ENCODE data around the gene CNTNAP2.

DNA sequence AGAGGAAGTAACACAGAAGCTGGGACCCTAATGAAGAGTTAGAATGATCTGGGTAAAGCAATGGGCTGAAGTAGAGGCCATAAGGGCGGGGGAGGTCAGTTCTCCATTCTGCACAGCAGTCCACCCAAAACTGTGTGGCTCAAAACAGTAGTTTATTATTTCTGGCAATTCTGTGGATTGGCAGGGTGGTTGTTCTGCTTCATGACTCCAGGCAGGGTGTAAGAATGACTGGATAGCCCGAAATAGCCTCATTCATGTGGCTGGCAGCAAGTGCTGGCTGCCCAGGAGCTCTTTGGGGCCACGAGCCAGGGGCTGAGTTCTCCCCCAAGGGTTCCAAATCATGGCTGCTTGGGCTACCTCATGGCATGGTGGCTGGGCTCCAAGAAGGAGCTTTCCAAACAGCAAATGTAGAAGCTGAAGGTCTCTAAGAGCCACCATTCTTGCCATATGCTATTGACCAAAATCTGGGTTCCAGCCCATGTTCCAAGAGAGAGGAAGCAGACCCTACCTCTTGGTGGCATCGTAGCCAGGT, 2158.8 kb downstream of the CNTNAP2 start:
- no peak for TF ChIP-seq POLR2A (IDR thresholded peaks at IDR 0.05)
- TF ChIP-seq CTCF (IDR thresholded peaks at IDR 0.05) = no peak
